Kidney epithelial cell (primary cell): ENCODE measurements around the gene SPART. TPM values are rescaled to one million over a fixed set of nuclear protein-coding genes. Genes with fewer than 3 reads are reported as not detected.

ENCODE experiments used
- DNase-seq: peaks from one replicate; pipeline ENCODE4 v3.0.0-alpha.2; 2010; ENCODE audit warnings: low read depth
- H3K27me3 ChIP-seq: 2 replicates; pipeline ENCODE4 v1.6.0; 2011; ENCODE audit warnings: low read length; ENCODE audit not compliant: control insufficient read depth, insufficient read depth
- H3K36me3 ChIP-seq: 2 replicates; pipeline ENCODE4 v1.5.1; 2011; ENCODE audit warnings: low read length; ENCODE audit not compliant: control insufficient read depth, insufficient read depth
- H3K4me3 ChIP-seq: 2 replicates; pipeline ENCODE4 v1.5.1; 2011; ENCODE audit warnings: low read depth, mild to moderate bottlenecking, control low read depth, low read length
- total RNA-seq: library from RNA; depleted of rRNA; stranded (reverse); fragments of >200 nt; gene quantifications from 2 replicates; pipeline ENCODE4 v1.2.3, GENCODE V29; 2015
- TF ChIP-seq, protein P1 (sequence below): IDR thresholded peaks from 2 replicates; pipeline ENCODE4 v1.5.1; 2011; ENCODE audit warnings: mild to moderate bottlenecking, moderate library complexity, low read length, control low read depth, inconsistent platforms; ENCODE audit not compliant: insufficient read depth, poor library complexity, severe bottlenecking

SPART gene
- total RNA-seq, 1 donor from 2014 or later: 51.0 TPM

DNA sequence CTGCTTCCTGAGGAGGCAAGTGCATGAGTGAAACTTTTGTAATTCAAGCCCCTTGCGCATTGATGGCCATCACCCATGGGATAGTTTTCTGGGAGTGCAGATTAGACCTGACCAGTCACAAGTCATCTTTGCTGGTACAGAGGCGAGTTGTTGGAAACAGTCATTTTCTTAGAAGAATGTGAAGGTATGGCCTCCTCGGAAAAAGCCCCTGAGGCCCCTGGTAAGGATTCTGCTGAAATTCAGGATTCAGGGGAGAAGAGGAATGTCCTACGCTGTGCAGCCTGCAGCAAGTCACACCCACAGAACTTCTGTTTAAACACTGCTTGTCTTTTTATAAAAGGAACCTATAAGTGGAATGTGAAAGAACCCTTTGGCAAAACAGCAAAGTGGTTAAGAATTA, 11.0 kb upstream of the SPART start:
- TF ChIP-seq, protein P1, sequence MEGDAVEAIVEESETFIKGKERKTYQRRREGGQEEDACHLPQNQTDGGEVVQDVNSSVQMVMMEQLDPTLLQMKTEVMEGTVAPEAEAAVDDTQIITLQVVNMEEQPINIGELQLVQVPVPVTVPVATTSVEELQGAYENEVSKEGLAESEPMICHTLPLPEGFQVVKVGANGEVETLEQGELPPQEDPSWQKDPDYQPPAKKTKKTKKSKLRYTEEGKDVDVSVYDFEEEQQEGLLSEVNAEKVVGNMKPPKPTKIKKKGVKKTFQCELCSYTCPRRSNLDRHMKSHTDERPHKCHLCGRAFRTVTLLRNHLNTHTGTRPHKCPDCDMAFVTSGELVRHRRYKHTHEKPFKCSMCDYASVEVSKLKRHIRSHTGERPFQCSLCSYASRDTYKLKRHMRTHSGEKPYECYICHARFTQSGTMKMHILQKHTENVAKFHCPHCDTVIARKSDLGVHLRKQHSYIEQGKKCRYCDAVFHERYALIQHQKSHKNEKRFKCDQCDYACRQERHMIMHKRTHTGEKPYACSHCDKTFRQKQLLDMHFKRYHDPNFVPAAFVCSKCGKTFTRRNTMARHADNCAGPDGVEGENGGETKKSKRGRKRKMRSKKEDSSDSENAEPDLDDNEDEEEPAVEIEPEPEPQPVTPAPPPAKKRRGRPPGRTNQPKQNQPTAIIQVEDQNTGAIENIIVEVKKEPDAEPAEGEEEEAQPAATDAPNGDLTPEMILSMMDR: no peak
- no peaks in the 10 kb centered on the region for H3K36me3 ChIP-seq
- no peak for DNase-seq
- no peak overlapping the region for H3K4me3 ChIP-seq
- no peaks in the 10 kb centered on the region for H3K27me3 ChIP-seq

GRCh38 chr13:36356058-36356457, 9.9 kb upstream of the SPART start:
- Histone ChIP-seq H3K4me3 (no peak overlapping the region), H3K27me3 (no peaks in the 10 kb centered on the region), H3K36me3 (no peaks in the 10 kb centered on the region)
- TF ChIP-seq, protein P1: no peak
- DNase-seq: no peak

- DNase-seq: no peak
- TF ChIP-seq, protein P1: no peak
- H3K27me3 ChIP-seq: no peaks in the 10 kb centered on the region
- no peaks in the 10 kb centered on the region for H3K36me3 ChIP-seq
- no peak overlapping the region for H3K4me3 ChIP-seq
Observed at GRCh38 chr13:36355632-36356031, 9.4 kb upstream of the SPART start.

- Histone ChIP-seq H3K4me3 (no peak overlapping the region), H3K27me3 (no peaks in the 10 kb centered on the region), H3K36me3 (no peaks in the 10 kb centered on the region)
- no peak for DNase-seq
- TF ChIP-seq, protein P1: no peak
Observed at GRCh38 chr13:36354842-36355623, 8.8 kb upstream of the SPART start.

DNA sequence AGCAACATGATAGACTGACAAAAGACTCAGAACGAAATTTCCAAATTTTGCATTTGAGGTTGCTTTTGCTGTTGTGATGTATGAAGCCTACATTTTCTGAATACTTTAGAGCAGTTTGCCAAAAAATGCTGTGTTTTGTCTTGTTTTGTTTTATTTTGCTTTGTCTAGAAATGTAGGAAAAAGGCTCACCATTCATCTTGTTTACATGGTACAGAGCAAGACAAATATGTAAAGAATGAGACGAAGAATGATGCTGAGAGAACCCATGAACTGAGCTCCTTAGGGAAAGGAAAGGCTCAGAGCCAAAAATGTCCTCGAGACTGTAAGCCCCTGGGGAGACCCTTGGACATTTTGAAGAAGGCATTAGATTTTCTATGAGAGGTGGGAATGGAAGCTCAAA, 6.8 kb upstream of the SPART start:
- Histone ChIP-seq H3K4me3 (no peak overlapping the region), H3K36me3 (no peaks in the 10 kb centered on the region), H3K27me3 (no peaks in the 10 kb centered on the region)
- TF ChIP-seq, protein P1: no peak
- DNase-seq: no peak

DNA sequence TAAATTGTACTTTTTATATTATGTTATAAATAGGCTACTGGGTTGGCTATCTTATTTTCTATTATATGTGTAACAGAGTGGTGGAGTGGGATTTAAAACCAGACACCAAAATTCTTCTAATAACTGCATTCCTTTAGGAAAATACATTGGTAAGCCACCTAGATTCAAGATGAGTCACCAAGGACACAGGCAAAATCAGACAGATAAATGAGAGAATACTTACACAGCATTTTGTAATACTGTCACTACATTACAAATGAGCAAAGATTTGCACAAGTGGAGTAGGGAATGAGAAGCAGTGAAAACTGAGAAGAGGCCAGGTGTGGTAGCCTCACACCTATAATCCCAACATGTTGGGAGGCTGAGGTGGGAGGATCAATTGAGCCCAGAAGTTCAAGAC, 6.2 kb upstream of the SPART start:
- no peak for DNase-seq
- Histone ChIP-seq H3K4me3 (no peak overlapping the region), H3K27me3 (no peaks in the 10 kb centered on the region), H3K36me3 (no peaks in the 10 kb centered on the region)
- TF ChIP-seq, protein P1: no peak
